ENCODE results near the gene PDZD4. TPM values are rescaled to one million over a fixed set of nuclear protein-coding genes. Genes with fewer than 3 reads are reported as not detected.
A peak's percentile ranks its signal among the peaks of the same experiment; 100 is the strongest.

PDZD4 gene
- polyA plus RNA-seq, 3 donors, result 0.11 TPM; not detected in 2

DNA sequence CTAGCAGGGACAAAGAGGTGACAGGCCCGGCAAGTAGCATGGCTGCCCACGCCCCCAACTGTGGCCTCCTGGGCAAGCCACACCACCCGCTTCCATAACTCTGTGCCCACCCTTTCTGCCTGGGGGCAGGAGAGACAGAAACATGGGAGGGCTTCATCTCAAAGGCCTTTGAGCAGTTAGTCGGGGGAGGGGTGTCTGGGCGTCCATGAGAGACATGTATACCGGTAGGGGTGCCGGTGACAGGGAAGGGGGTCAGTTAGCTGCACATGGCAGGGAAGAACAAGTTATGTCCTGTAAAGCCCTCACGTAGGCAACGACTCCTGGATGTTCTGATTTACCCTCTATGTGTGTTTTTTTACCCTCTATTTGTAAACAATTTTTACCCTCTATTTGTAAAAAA, 9.3 kb downstream of the PDZD4 start:
- Histone ChIP-seq H3K36me3 (replicated peaks in 1 of 2; ENCODE audit: control insufficient read depth in 1 of 2, insufficient read depth in 2 of 2, low read length in 2 of 2) (no peaks in the 10 kb centered on the region), H3K9me3 (replicated peaks in 1 of 2; ENCODE audit: control insufficient read depth in 1 of 2, insufficient read depth in 1 of 2, low read length in 2 of 2) (peaks cover 0 to 5% of the 10 kb centered on the region in 2 donors), H3K27me3 (ENCODE audit: control insufficient read depth in 2 of 2, insufficient read depth in 2 of 2, low read length in 2 of 2) (peaks cover 27 to 64% of the 10 kb centered on the region in 2 donors), H4K20me1 (ENCODE audit: insufficient read depth, low read length) (no peaks in the 10 kb centered on the region), H2AFZ (ENCODE audit: insufficient read depth, low read depth, low read length, poor library complexity, severe bottlenecking) (no peak overlapping the region), H3K27ac (ENCODE audit: low read depth in 1 of 2, low read length in 2 of 2) (no peak overlapping the region), H3K79me2 (ENCODE audit: insufficient read depth, low read length) (no peaks in the 10 kb centered on the region), H3K4me2 (replicated peaks; ENCODE audit: extremely low read depth, low read length, poor library complexity, severe bottlenecking) (no peak overlapping the region), H3K4me1 (ENCODE audit: control insufficient read depth in 1 of 2, insufficient read depth in 2 of 2, low read length in 2 of 2) (peaks cover 3 to 10% of the 10 kb centered on the region in 2 donors), H3K9ac (ENCODE audit: insufficient read depth, low read length, poor library complexity, severe bottlenecking) (no peak overlapping the region), H3K4me3 (replicated peaks in 1 of 3; ENCODE audit: low read depth in 2 of 3, low read length in 3 of 3) (no peak overlapping the region)
- no peak for DNase-seq
- WGBS (ENCODE audit: insufficient coverage), result 100% methylated on average over 2 of the region's 9 CpGs
- intact Hi-C loops (cut with micrococcal nuclease), result no loop called here
- no peak overlapping the region for H3K27ac Mint-ChIP-seq
- H3K4me3 Mint-ChIP-seq, result peak overlapping the region in 1 of 2 donors; percentile 46
- H3K36me3 Mint-ChIP-seq, result no peaks in the 10 kb centered on the region
- peaks cover 9% of the 10 kb centered on the region for H3K4me1 Mint-ChIP-seq
- H3K27me3 Mint-ChIP-seq (ENCODE audit: low read depth in 3 of 3), result peaks cover 41 to 88% (median 87%) of the 10 kb centered on the region in 3 donors
- TF ChIP-seq CTCF (IDR thresholded peaks at IDR 0.05), result no peak
- H3K9me3 Mint-ChIP-seq, result peaks cover 0 to 13% (median 0%) of the 10 kb centered on the region in 7 donors

DNA sequence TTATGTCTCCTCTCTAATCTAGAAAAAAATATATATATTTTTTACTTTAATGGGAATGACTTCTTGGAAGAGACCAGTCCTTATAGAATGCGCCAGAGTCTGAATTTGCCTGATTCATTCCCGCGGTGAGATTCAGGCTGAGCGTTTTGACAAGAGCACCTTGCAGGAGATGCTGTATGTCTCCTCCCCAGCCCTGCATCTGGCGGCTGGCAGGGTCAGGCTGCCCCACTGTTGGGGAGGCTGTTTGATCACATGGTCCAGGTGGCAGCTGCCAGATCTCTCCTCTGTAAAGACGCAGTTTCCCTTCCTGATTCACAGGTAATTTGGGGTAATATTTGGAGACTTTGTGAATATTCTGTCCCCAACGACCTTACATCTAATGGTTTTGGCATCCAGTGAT, 9.7 kb downstream of the PDZD4 start:
- no peak overlapping the region for H3K4me2 ChIP-seq (replicated peaks; ENCODE audit: extremely low read depth, low read length, poor library complexity, severe bottlenecking)
- H3K4me3 ChIP-seq (replicated peaks in 1 of 3; ENCODE audit: low read depth in 2 of 3, low read length in 3 of 3), result no peak overlapping the region
- Mint-ChIP-seq H3K27ac (no peak overlapping the region), H3K4me3 (peak overlapping the region in 1 of 2 donors; percentile 46), H3K9me3 (peaks cover 0 to 13% (median 0%) of the 10 kb centered on the region in 7 donors), H3K36me3 (no peaks in the 10 kb centered on the region), H3K4me1 (peaks cover 9% of the 10 kb centered on the region), H3K27me3 (ENCODE audit: low read depth in 3 of 3) (peaks cover 38 to 84% (median 84%) of the 10 kb centered on the region in 3 donors)
- peaks cover 3 to 10% of the 10 kb centered on the region in 2 donors for H3K4me1 ChIP-seq (ENCODE audit: control insufficient read depth in 1 of 2, insufficient read depth in 2 of 2, low read length in 2 of 2)
- TF ChIP-seq CTCF (IDR thresholded peaks at IDR 0.05), result no peak
- no peaks in the 10 kb centered on the region for H4K20me1 ChIP-seq (ENCODE audit: insufficient read depth, low read length)
- H3K36me3 ChIP-seq (replicated peaks in 1 of 2; ENCODE audit: control insufficient read depth in 1 of 2, insufficient read depth in 2 of 2, low read length in 2 of 2), result no peaks in the 10 kb centered on the region
- no CpG with 5 or more reads among the region's 7 CpGs for WGBS (ENCODE audit: insufficient coverage)
- no peak for DNase-seq
- H2AFZ ChIP-seq (ENCODE audit: insufficient read depth, low read depth, low read length, poor library complexity, severe bottlenecking), result no peak overlapping the region
- peaks cover 0 to 5% of the 10 kb centered on the region in 2 donors for H3K9me3 ChIP-seq (replicated peaks in 1 of 2; ENCODE audit: control insufficient read depth in 1 of 2, insufficient read depth in 1 of 2, low read length in 2 of 2)
- peaks cover 24 to 60% of the 10 kb centered on the region in 2 donors for H3K27me3 ChIP-seq (ENCODE audit: control insufficient read depth in 2 of 2, insufficient read depth in 2 of 2, low read length in 2 of 2)
- intact Hi-C loops (cut with micrococcal nuclease), result no loop called here
- no peaks in the 10 kb centered on the region for H3K79me2 ChIP-seq (ENCODE audit: insufficient read depth, low read length)
- H3K9ac ChIP-seq (ENCODE audit: insufficient read depth, low read length, poor library complexity, severe bottlenecking), result no peak overlapping the region
- no peak overlapping the region for H3K27ac ChIP-seq (ENCODE audit: low read depth in 1 of 2, low read length in 2 of 2)
